ENCODE measurements around the gene DNAJC16.

- TF ChIP-seq SRF (IDR thresholded peaks at IDR 0.05; ENCODE audit: low read depth, low read length): no peak
- TF ChIP-seq USF2 (IDR thresholded peaks at IDR 0.05; ENCODE audit: low read depth, low read length): no peak
- no peak for TF ChIP-seq USF2 (CRISPR knock-in tag; IDR thresholded peaks at IDR 0.05; ENCODE audit: borderline replicate concordance)
- TF ChIP-seq, protein P1, sequence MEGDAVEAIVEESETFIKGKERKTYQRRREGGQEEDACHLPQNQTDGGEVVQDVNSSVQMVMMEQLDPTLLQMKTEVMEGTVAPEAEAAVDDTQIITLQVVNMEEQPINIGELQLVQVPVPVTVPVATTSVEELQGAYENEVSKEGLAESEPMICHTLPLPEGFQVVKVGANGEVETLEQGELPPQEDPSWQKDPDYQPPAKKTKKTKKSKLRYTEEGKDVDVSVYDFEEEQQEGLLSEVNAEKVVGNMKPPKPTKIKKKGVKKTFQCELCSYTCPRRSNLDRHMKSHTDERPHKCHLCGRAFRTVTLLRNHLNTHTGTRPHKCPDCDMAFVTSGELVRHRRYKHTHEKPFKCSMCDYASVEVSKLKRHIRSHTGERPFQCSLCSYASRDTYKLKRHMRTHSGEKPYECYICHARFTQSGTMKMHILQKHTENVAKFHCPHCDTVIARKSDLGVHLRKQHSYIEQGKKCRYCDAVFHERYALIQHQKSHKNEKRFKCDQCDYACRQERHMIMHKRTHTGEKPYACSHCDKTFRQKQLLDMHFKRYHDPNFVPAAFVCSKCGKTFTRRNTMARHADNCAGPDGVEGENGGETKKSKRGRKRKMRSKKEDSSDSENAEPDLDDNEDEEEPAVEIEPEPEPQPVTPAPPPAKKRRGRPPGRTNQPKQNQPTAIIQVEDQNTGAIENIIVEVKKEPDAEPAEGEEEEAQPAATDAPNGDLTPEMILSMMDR (CRISPR knock-in tag; IDR thresholded peaks at IDR 0.05): no peak
- TF ChIP-seq ZNF30 (CRISPR knock-in tag; IDR thresholded peaks at IDR 0.05): no peak
- TF ChIP-seq ASH2L (IDR thresholded peaks at IDR 0.05; ENCODE audit: insufficient read length, low read depth, low read length): no peak
- no peak for TF ChIP-seq NCOA1 (CRISPR knock-in tag; IDR thresholded peaks at IDR 0.05)
- TF ChIP-seq ZBTB21 (CRISPR knock-in tag; IDR thresholded peaks at IDR 0.05): no peak
Observed at GRCh38 chr1:15500184-15501178, 26.2 kb upstream of the DNAJC16 start.

Data from HepG2 (cell line).